Measurements from ENCODE around the gene DOP1A. TPM values are rescaled to one million over a fixed set of nuclear protein-coding genes. Genes with fewer than 3 reads are reported as not detected.

The DOP1A gene
- total and polyA plus RNA-seq, 12 donors = 2.5 to 26.8 (median 20.8) TPM

DNA sequence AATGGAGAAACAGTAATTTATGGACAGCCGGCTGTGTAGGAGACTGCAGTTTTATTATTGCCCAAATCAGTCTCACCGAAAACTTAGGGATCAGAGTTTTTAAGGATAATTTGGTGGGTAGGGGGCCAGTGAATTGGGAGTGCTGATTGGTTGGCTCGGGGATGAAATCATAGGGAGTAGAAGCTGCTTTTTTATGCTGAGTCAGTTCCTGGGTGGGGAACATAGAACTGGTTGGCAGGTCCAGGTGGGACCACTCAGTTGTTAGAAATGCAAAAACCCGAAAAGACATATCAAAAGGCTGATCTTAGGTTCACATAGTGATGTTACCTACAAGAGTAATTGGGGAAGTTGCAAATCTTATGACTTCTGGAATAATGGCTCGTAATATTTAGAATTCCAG, 59.3 kb downstream of the DOP1A start:
- DNase-seq = no peak
- WGBS, 2 donors = 95% methylated on average over 5 of the region's 5 CpGs
- Histone ChIP-seq H3K27me3 (no peaks in the 10 kb centered on the region), H3K4me3 (no peak overlapping the region), H3K27ac (no peak overlapping the region), H3K36me3 (peaks cover 0 to 100% (median 66%) of the 10 kb centered on the region in 9 donors), H3K9me3 (no peaks in the 10 kb centered on the region), H3K4me1 (no peaks in the 10 kb centered on the region)
- intact Hi-C loops (cut with DNase I) = loop anchor here in 1 of 10 donors (10.0 kb wide), 1 partner anchor 48 kb away; no protein-coding TSS in a partner anchor
- ATAC-seq = no peak
- TF ChIP-seq, protein P1, sequence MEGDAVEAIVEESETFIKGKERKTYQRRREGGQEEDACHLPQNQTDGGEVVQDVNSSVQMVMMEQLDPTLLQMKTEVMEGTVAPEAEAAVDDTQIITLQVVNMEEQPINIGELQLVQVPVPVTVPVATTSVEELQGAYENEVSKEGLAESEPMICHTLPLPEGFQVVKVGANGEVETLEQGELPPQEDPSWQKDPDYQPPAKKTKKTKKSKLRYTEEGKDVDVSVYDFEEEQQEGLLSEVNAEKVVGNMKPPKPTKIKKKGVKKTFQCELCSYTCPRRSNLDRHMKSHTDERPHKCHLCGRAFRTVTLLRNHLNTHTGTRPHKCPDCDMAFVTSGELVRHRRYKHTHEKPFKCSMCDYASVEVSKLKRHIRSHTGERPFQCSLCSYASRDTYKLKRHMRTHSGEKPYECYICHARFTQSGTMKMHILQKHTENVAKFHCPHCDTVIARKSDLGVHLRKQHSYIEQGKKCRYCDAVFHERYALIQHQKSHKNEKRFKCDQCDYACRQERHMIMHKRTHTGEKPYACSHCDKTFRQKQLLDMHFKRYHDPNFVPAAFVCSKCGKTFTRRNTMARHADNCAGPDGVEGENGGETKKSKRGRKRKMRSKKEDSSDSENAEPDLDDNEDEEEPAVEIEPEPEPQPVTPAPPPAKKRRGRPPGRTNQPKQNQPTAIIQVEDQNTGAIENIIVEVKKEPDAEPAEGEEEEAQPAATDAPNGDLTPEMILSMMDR (IDR thresholded peaks at IDR 0.05) = no peak

DNA sequence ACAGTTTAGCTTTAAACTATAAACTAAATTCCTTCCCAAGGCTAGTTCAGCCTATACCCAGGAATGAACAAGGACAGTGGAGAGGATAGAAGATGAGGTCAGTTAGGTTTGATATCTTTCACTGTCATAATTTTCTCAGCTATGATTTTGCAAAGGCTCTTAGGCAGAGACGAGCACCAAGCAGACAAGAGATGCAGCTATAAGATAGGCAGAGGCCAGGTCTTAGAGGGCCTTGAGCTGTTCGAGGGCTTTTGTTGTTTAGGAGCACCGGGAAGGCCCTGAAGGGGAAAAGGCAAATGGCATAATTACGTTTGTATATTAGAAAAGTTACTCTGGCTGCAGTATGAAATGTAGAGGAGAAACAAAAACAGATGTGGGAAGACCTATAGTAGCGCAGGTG, 59.8 kb downstream of the DOP1A start:
- WGBS, 2 donors = 91 to 94% methylated on average over 5 of the region's 5 CpGs
- Histone ChIP-seq H3K9me3 (no peaks in the 10 kb centered on the region), H3K36me3 (peaks cover 0 to 100% (median 69%) of the 10 kb centered on the region in 9 donors), H3K27me3 (no peaks in the 10 kb centered on the region), H3K4me3 (no peak overlapping the region), H3K4me1 (no peaks in the 10 kb centered on the region), H3K27ac (no peak overlapping the region)
- DNase-seq (no peak), ATAC-seq (no peak)
- intact Hi-C loops (cut with DNase I) = loop anchor here in 1 of 10 donors (10.0 kb wide), 1 partner anchor 48 kb away; no protein-coding TSS in a partner anchor
- TF ChIP-seq, protein P1 (IDR thresholded peaks at IDR 0.05) = no peak

DNA sequence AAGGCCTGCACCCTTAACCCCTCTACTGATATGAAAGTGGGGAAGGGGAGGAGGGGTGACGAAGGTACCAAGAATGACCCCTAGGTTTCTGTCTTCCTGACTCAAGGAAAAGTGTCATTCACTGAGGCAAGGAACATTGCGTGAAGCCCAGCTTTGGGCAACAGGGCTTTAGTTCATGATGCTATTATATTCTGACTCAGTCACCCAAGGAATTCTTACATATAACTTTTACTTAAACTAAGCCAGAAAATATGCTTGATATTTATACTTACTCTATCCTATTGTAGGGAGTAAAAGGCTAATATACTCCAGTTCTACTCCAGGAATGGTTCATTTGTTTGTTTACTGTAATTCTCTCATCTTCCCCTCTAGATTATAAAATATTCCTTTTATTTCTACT, 60.5 kb downstream of the DOP1A start:
- Histone ChIP-seq H3K36me3 (peaks cover 0 to 100% (median 69%) of the 10 kb centered on the region in 9 donors), H3K27ac (no peak overlapping the region), H3K27me3 (no peaks in the 10 kb centered on the region), H3K4me3 (no peak overlapping the region), H3K4me1 (no peaks in the 10 kb centered on the region), H3K9me3 (no peaks in the 10 kb centered on the region)
- WGBS, 2 donors = 98 to 100% methylated on average over 2 of the region's 2 CpGs
- TF ChIP-seq, protein P1 (IDR thresholded peaks at IDR 0.05) = no peak
- ATAC-seq (no peak), DNase-seq (no peak)
- intact Hi-C loops (cut with DNase I) = loop anchor here in 1 of 10 donors (10.0 kb wide), 1 partner anchor 47 kb away; no protein-coding TSS in a partner anchor

DNA sequence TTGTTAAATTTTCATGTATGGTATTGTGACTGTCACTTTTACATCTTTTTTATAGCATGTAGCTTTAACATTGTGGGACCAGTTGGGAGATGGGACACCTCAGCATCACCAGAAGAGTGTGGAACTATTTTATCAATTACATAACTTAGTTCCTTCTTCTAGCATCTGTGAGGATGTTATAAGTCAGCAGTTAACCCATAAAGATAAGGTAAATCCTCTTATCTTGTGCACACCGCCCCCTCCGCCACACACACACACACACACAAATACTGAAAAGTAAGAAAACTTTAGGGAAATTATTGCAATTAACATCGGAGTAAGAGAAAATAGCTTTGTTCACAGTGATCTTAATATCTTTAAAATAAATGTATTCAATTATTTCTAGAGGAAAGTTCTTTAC, 64.7 kb downstream of the DOP1A start:
- ATAC-seq = no peak
- Histone ChIP-seq H3K4me3 (no peak overlapping the region), H3K36me3 (peaks cover 0 to 100% (median 47%) of the 10 kb centered on the region in 9 donors), H3K9me3 (no peaks in the 10 kb centered on the region), H3K27ac (no peak overlapping the region), H3K4me1 (no peaks in the 10 kb centered on the region), H3K27me3 (no peaks in the 10 kb centered on the region)
- 90 to 93% methylated on average over 3 of the region's 3 CpGs for WGBS, 2 donors
- TF ChIP-seq, protein P1 (IDR thresholded peaks at IDR 0.05) = no peak
- DNase-seq = no peak
- intact Hi-C loops (cut with DNase I) = no loop called here
